HEK293 (cell line): ENCODE data around the gene UBE4A.

Source experiments
- ATF2 ChIP-seq: fragments of 450-650 bp; formaldehyde crosslinking; IDR thresholded peaks from 2 replicates; pipeline ENCODE4 v1.5.1; 2016; ENCODE audit warnings: missing biosample characterization, missing genetic modification characterization, low read depth
- KLF7 ChIP-seq: fragments of 450-650 bp; formaldehyde crosslinking; IDR thresholded peaks from 2 replicates; pipeline ENCODE4 v1.5.1; 2016; ENCODE audit warnings: missing biosample characterization, missing genetic modification characterization, borderline replicate concordance
- ZBTB20 ChIP-seq: fragments of 450-650 bp; formaldehyde crosslinking; IDR thresholded peaks from 2 replicates; pipeline ENCODE4 v1.5.1; 2016; ENCODE audit warnings: missing biosample characterization, missing genetic modification characterization
- ZBTB8A ChIP-seq: fragments of 450-650 bp; formaldehyde crosslinking; IDR thresholded peaks from 2 replicates; pipeline ENCODE4 v1.5.1; 2016; ENCODE audit warnings: missing biosample characterization, missing genetic modification characterization
- ZNF24 ChIP-seq: fragments of 450-650 bp; formaldehyde crosslinking; IDR thresholded peaks from 2 replicates; pipeline ENCODE4 v1.5.1; 2016; ENCODE audit warnings: missing biosample characterization, missing genetic modification characterization
- ZNF335 ChIP-seq: fragments of 450-650 bp; formaldehyde crosslinking; conservative IDR thresholded peaks from 2 replicates; pipeline ENCODE4 v1.5.1; 2016; ENCODE audit warnings: missing biosample characterization, missing genetic modification characterization
- ZNF394 ChIP-seq: fragments of 450-650 bp; formaldehyde crosslinking; IDR thresholded peaks from 2 replicates; pipeline ENCODE4 v1.5.1; 2016; ENCODE audit warnings: missing biosample characterization, missing genetic modification characterization, mild to moderate bottlenecking, moderate library complexity, borderline replicate concordance
- ZNF629 ChIP-seq: fragments of 450-650 bp; formaldehyde crosslinking; IDR thresholded peaks from 2 replicates; pipeline ENCODE4 v1.5.1; 2017; ENCODE audit warnings: missing biosample characterization, missing genetic modification characterization
- TF ChIP-seq, protein P1 (sequence below): fragments of 450-650 bp; formaldehyde crosslinking; conservative IDR thresholded peaks from 2 replicates; pipeline ENCODE4 v1.5.1; 2016; ENCODE audit warnings: low read depth, missing biosample characterization, missing genetic modification characterization
- TF ChIP-seq, protein P2 (sequence below): fragments of 450-650 bp; formaldehyde crosslinking; IDR thresholded peaks from 2 replicates; pipeline ENCODE4 v1.5.1; 2016; ENCODE audit warnings: missing biosample characterization, missing genetic modification characterization, borderline replicate concordance
- TF ChIP-seq, protein P3 (sequence below): fragments of 450-650 bp; formaldehyde crosslinking; IDR thresholded peaks from 2 replicates; pipeline ENCODE4 v1.5.1; 2016; ENCODE audit warnings: missing biosample characterization, missing genetic modification characterization

- TF ChIP-seq, protein P1, sequence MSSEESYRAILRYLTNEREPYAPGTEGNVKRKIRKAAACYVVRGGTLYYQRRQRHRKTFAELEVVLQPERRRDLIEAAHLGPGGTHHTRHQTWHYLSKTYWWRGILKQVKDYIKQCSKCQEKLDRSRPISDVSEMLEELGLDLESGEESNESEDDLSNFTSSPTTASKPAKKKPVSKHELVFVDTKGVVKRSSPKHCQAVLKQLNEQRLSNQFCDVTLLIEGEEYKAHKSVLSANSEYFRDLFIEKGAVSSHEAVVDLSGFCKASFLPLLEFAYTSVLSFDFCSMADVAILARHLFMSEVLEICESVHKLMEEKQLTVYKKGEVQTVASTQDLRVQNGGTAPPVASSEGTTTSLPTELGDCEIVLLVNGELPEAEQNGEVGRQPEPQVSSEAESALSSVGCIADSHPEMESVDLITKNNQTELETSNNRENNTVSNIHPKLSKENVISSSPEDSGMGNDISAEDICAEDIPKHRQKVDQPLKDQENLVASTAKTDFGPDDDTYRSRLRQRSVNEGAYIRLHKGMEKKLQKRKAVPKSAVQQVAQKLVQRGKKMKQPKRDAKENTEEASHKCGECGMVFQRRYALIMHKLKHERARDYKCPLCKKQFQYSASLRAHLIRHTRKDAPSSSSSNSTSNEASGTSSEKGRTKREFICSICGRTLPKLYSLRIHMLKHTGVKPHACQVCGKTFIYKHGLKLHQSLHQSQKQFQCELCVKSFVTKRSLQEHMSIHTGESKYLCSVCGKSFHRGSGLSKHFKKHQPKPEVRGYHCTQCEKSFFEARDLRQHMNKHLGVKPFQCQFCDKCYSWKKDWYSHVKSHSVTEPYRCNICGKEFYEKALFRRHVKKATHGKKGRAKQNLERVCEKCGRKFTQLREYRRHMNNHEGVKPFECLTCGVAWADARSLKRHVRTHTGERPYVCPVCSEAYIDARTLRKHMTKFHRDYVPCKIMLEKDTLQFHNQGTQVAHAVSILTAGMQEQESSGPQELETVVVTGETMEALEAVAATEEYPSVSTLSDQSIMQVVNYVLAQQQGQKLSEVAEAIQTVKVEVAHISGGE (tag by site-specific recombination), result no peak
- TF ChIP-seq, protein P2, sequence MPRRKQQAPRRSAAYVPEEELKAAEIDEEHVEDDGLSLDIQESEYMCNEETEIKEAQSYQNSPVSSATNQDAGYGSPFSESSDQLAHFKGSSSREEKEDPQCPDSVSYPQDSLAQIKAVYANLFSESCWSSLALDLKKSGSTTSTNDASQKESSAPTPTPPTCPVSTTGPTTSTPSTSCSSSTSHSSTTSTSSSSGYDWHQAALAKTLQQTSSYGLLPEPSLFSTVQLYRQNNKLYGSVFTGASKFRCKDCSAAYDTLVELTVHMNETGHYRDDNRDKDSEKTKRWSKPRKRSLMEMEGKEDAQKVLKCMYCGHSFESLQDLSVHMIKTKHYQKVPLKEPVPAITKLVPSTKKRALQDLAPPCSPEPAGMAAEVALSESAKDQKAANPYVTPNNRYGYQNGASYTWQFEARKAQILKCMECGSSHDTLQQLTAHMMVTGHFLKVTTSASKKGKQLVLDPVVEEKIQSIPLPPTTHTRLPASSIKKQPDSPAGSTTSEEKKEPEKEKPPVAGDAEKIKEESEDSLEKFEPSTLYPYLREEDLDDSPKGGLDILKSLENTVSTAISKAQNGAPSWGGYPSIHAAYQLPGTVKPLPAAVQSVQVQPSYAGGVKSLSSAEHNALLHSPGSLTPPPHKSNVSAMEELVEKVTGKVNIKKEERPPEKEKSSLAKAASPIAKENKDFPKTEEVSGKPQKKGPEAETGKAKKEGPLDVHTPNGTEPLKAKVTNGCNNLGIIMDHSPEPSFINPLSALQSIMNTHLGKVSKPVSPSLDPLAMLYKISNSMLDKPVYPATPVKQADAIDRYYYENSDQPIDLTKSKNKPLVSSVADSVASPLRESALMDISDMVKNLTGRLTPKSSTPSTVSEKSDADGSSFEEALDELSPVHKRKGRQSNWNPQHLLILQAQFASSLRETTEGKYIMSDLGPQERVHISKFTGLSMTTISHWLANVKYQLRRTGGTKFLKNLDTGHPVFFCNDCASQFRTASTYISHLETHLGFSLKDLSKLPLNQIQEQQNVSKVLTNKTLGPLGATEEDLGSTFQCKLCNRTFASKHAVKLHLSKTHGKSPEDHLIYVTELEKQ, result no peak
- TF ChIP-seq, protein P3, sequence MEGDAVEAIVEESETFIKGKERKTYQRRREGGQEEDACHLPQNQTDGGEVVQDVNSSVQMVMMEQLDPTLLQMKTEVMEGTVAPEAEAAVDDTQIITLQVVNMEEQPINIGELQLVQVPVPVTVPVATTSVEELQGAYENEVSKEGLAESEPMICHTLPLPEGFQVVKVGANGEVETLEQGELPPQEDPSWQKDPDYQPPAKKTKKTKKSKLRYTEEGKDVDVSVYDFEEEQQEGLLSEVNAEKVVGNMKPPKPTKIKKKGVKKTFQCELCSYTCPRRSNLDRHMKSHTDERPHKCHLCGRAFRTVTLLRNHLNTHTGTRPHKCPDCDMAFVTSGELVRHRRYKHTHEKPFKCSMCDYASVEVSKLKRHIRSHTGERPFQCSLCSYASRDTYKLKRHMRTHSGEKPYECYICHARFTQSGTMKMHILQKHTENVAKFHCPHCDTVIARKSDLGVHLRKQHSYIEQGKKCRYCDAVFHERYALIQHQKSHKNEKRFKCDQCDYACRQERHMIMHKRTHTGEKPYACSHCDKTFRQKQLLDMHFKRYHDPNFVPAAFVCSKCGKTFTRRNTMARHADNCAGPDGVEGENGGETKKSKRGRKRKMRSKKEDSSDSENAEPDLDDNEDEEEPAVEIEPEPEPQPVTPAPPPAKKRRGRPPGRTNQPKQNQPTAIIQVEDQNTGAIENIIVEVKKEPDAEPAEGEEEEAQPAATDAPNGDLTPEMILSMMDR (tag by site-specific recombination), result no peak
- TF ChIP-seq ZBTB8A (tag by site-specific recombination) (no peak), ZNF394 (tag by site-specific recombination) (no peak), ATF2 (tag by site-specific recombination) (no peak), ZNF629 (tag by site-specific recombination) (no peak), ZNF24 (tag by site-specific recombination) (no peak), ZNF335 (tag by site-specific recombination) (no peak), ZBTB20 (no peak), KLF7 (tag by site-specific recombination) (no peak)
These were observed 56.3 kb downstream of the UBE4A start for GRCh38 chr11:118415739-118416068.
